ENCODE results near the gene CDK8.
"Not testable (repeated sequence)": the region's sequence is repeated elsewhere in the genome, so short reads cannot be mapped to it uniquely, and the experiment has no call there.

CDK8 gene

GRCh38 chr13:26253787-26254582 lies at the start of gene CDK8:
Gene CDK8, plus strand, starts transcription at chr13:26254129. Its CDS starts 513 bp downstream, at chr13:26254642.
- peak; percentile 89 for DNase-seq (ENCODE audit: low spot score)

DNA sequence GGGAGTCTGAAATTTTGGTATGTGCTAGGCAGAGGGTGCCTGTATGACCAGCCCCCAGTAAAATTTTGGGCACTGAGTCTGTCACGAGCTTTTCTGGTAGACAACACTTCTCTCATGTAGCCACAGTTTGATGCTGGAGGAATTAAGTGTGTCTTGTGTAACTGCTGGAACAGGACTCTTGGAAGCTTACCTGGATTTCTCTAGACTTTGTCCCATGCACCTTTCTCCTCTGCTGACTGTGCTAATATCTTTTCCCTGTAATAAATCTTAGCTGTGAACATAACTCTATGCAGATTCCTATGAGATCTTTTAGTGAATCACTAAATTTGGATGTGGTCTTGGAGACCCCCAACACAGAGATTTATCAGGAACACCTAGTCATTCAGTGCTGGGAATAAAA lies 45.6 kb upstream of the CDK8 start:
- DNase-seq (ENCODE audit: low spot score): no peak

- DNase-seq (ENCODE audit: low spot score): no peak
Observed at GRCh38 chr13:26213345-26213744, 40.6 kb upstream of the CDK8 start.

- no peak for DNase-seq (ENCODE audit: low spot score)
Observed at GRCh38 chr13:26213982-26214381, 39.9 kb upstream of the CDK8 start.

- no peak for DNase-seq (ENCODE audit: low spot score)
Observed at GRCh38 chr13:26216042-26216441, 37.9 kb upstream of the CDK8 start.

DNA sequence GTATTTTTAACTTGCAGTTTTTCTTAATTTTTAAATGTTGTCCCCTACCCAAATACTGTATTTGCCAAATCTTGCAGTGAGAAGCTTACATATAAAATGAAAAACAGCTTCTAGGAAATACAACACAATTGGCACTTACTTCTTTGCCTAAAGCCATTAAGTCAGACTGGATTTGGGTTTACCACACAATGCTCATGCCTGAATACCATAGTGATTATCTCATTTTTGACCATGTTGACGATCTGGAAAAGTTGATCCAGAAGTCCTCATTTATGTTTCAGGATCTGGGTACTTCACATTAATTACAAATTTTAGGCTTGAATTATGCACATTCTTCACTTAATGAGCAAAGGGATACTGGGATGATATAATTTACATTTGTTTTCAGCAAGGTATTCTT lies 34.2 kb upstream of the CDK8 start:
- no peak for DNase-seq (ENCODE audit: low spot score)

DNA sequence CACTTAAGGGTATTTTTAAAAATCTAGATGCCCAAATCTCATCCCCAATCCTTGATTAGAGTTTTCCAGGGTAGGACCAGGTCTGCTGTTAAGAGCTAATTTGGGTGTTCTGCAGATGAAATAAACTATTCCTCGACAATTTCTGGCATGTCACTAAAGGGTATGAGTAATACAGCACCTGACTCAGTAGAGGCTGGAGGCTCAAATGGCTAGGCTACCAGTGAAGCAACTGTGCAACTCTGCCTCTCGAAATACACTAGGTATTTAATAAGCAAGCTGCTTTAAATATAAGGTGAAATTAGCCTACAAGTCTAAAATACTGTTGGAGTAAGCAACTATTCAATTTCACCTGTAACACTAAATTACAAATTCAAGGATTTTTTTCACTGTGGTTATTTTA lies 33.4 kb upstream of the CDK8 start:
- no peak for DNase-seq (ENCODE audit: low spot score)

DNA sequence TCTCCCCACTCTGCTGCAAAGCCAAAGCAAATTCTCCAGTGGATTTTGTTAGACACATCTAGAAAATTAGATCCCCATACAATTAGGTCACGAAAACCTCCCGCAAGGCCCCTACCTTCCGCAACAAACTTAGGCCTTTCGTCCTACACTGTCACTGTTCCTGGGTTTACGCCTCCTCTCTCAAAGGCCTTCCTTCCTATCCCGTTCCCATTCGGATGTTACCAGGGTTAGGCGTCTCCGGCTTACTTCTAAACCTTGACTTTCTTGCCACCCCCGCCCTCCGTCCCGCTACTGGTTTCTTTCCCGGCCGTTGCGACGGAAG lies 32.6 kb upstream of the CDK8 start:
- DNase-seq (ENCODE audit: low spot score): no peak

GRCh38 chr13:26221721-26222519 lies 32.0 kb upstream of the CDK8 start, which contains the start of gene RNF6:
Gene RNF6, minus strand, starts transcription at chr13:26222314. Its CDS starts 2,665 bp downstream, at chr13:26219649.
- peak; percentile 95 for DNase-seq (ENCODE audit: low spot score)

DNA sequence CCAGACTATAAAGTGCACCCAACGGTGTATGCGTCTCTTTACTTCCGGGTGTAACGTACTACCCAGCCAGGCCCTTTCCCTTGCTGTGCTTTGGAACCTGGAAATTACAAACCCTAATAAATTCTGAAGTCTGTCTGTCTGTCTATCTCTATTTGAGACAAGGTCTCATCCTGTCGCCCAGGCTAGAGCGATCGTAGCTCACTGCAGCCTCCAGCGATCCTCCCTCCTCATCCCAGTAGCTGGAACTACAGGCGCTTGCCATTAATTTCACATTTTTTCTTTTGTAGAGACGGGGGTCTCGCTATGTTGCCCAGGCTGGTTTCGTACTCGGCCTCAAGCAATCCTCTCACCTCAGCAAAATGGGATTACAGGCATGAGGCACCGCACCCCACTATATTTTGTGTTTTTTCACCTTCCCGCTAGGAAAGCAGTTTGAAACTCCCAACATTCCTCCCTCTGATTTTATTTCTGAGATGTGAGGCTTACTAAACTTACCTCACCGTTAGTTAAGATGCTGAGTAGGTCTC lies 31.3 kb upstream of the CDK8 start:
- no peak for DNase-seq (ENCODE audit: low spot score)

- no peak for DNase-seq (ENCODE audit: low spot score)
Observed at GRCh38 chr13:26225896-26226617, 27.9 kb upstream of the CDK8 start.

DNA sequence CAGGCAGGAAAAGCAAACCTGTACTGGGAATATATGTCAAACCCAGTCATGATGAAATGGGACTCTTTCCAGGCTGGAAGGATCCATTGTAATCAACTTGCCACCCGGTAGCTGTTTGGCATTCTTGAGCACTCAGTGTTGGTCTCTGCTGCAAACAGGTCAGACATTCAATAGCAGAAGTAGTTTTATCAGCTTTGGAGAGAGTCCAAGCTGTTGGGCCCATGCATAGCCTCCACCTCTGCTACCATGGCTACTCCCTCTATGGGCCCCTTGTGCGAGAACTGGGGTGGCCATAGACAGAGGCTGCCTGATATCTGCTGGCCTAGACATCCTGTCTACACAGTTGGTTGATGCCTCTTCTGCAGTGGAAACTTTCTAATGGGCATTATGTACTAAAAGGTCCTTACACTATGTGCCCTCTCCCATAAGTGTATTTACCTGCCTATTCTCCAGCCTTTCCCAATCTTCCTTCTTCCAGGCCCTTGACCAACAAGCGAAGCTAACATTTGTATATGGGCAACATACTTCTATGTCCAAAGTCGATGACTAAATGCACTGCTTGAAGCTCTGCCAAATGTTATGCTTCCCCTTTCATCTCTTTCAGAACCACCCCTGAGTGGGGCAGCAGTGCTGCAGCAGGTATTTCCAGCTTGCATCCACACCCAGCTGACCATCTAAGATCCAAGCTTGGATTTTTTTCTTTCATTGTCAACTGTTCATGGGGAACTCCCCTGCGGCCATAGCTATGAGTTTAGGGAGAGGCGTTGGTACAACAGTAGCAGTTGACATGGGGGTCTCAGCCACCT lies 26.6 kb upstream of the CDK8 start:
- no peak for DNase-seq (ENCODE audit: low spot score)

DNA sequence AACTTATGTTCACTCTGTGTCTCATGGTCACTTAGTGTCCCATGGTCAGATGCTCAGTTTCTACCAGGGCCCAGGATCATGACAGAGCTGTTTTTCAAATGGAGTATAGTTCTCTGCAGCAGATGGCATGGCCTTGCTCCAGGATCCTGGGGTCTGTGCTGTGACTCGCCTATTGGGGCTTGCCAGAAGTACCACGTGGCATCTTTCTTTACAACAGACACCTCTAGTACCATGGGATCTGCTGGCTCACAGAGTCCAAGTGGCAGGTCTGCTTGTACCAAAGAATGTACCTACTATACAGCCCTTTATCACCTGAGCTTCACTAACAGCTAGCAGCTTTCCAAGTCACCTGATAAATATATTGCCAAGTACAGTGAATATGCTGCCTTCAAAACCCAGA lies 25.8 kb upstream of the CDK8 start:
- DNase-seq (ENCODE audit: low spot score): no peak

- DNase-seq (ENCODE audit: low spot score): no peak
Observed at GRCh38 chr13:26229080-26229615, 24.8 kb upstream of the CDK8 start.

- no peak for DNase-seq (ENCODE audit: low spot score)
Observed at GRCh38 chr13:26230703-26231102, 23.2 kb upstream of the CDK8 start.

- no peak for DNase-seq (ENCODE audit: low spot score)
Observed at GRCh38 chr13:26236296-26236695, 17.6 kb upstream of the CDK8 start.

DNA sequence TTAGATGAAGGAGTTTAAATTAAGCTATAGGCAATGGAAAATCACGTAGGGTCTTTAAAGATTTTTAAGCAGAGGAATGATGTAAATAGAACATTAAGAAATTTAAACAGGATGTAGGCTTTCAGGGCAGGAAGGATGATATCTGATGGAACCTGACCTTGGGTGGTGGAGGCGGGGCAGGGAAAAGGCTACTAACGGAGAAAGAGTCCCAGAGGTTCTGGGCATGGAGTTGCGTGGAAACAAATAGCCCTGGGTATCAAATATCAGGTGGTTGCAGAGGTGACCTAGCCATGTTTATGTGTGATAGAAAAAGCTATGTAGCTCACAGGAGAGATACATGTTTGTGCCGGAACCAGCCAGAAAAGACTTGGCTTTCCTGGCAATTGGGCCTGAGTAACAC lies 7.8 kb upstream of the CDK8 start:
- DNase-seq (ENCODE audit: low spot score): no peak

GRCh38 chr13:26247011-26247410 lies 6.9 kb upstream of the CDK8 start:
- no peak for DNase-seq (ENCODE audit: low spot score)

GRCh38 chr13:26247608-26248007 lies 6.3 kb upstream of the CDK8 start:
- DNase-seq (ENCODE audit: low spot score): no peak

DNA sequence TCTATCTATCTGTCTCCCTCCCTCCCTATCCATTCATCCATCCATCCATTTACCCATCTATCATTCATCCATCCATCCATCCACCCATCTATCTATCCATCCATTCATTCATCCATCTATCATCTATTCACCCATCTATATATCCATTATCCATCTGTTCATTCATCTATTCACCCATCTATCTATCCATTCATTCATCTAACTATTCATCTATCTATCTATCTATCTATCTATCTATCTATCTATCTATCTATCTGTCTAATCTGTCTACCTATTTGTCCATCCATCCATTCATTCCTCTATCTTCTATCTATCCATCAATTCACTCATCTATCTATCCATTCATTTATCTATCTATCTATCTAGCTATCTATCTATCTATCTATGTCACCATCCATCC lies 4.4 kb upstream of the CDK8 start:
- DNase-seq (ENCODE audit: low spot score): no peak

DNA sequence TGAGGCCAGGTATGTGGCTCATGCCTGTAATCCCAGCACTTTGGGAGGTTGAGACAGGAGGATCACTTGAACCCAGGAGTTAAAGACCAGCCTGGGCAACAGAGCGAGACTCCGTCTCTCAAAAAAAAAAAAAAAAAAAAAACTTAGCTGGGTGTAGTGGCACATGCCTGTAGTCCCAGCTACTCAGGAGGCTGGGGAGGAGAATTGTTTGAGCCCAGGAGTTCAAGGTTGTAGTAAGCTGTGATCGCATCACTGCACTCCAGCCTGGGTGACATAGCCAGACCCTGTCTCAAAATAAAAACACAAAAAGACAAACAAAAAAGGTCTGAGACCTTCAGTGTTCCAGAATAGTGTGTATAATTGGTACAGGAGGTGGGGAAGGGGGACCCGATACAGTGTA lies 1.9 kb upstream of the CDK8 start:
- DNase-seq (ENCODE audit: low spot score): not testable (repeated sequence)
